HG03045 (cell line): ENCODE data around the gene THY1.
"Not testable (repeated sequence)": the region's sequence is repeated elsewhere in the genome, so short reads cannot be mapped to it uniquely, and the experiment has no call there.

Source experiments
- ATAC-seq: cut with Tn5 transposase; IDR thresholded peaks from one replicate; pipeline ENCODE4 v1.9.1; 2021; ENCODE audit warnings: mild to moderate bottlenecking, moderate library complexity; ENCODE audit not compliant: unreplicated experiment

THY1 gene

GRCh38 chr11:119389611-119390254, 33.2 kb downstream of the THY1 start:
- ATAC-seq = no peak

- ATAC-seq = no peak
Measured at GRCh38 chr11:119388103-119388502, 34.9 kb downstream of the THY1 start.

GRCh38 chr11:119384332-119384731, 38.6 kb downstream of the THY1 start:
- no peak for ATAC-seq

GRCh38 chr11:119382513-119382912, 40.5 kb downstream of the THY1 start:
- ATAC-seq = not testable (repeated sequence)

- ATAC-seq = no peak
Measured at GRCh38 chr11:119382101-119382500, 40.9 kb downstream of the THY1 start.

GRCh38 chr11:119381181-119381988, 41.6 kb downstream of the THY1 start, which contains the start of gene USP2:
USP2 (minus strand) TSS chr11:119381690; CDS start chr11:119373480, 8,210 bp downstream.
- peak; percentile 97 for ATAC-seq

- no peak for ATAC-seq
Measured at GRCh38 chr11:119380827-119381180, 42.2 kb downstream of the THY1 start.

GRCh38 chr11:119380160-119380826, 42.7 kb downstream of the THY1 start:
- no peak for ATAC-seq

GRCh38 chr11:119378851-119379465, 44.0 kb downstream of the THY1 start:
- ATAC-seq = no peak

GRCh38 chr11:119377961-119378667, 44.9 kb downstream of the THY1 start:
- no peak for ATAC-seq

GRCh38 chr11:119377112-119377901, 45.7 kb downstream of the THY1 start:
- ATAC-seq = no peak

- no peak for ATAC-seq
Measured at GRCh38 chr11:119376197-119376847, 46.6 kb downstream of the THY1 start.

- no peak for ATAC-seq
Measured at GRCh38 chr11:119375337-119376196, 47.4 kb downstream of the THY1 start.

GRCh38 chr11:119374632-119375336, 48.2 kb downstream of the THY1 start:
- no peak for ATAC-seq

- no peak for ATAC-seq
Measured at GRCh38 chr11:119373921-119374631, 48.9 kb downstream of the THY1 start.

GRCh38 chr11:119373059-119373920, 49.7 kb downstream of the THY1 start:
- ATAC-seq = no peak
